H9 (cell line): ENCODE measurements around the gene TMEM154. TPM values are rescaled to one million over a fixed set of nuclear protein-coding genes. Genes with fewer than 3 reads are reported as not detected.

ENCODE experiments used
- DNase-seq: peaks from one replicate; pipeline ENCODE4 v3.0.0-alpha.2; 2017
- H2AFZ ChIP-seq: one replicate; pipeline ENCODE4 v1.6.1; 2013; ENCODE audit warnings: mild to moderate bottlenecking, low read length, control low read depth, moderate library complexity
- H2AK5ac ChIP-seq: 2 replicates; pipeline ENCODE4 v1.6.1; 2013; ENCODE audit warnings: low read length, control low read depth, mixed read lengths; ENCODE audit not compliant: insufficient read length
- H2BK120ac ChIP-seq: one replicate; pipeline ENCODE4 v1.6.1; 2013; ENCODE audit warnings: low read depth, mild to moderate bottlenecking, low read length, control low read depth, inconsistent platforms; ENCODE audit not compliant: poor library complexity, severe bottlenecking
- H2BK12ac ChIP-seq: 2 replicates; pipeline ENCODE4 v1.6.1; 2013; ENCODE audit warnings: low read length, control low read depth, mixed read lengths, low read depth; ENCODE audit not compliant: insufficient read length
- H2BK15ac ChIP-seq: 2 replicates; pipeline ENCODE4 v1.6.1; 2013; ENCODE audit warnings: low read depth, low read length, control low read depth
- H2BK20ac ChIP-seq: one replicate; pipeline ENCODE4 v1.6.1; 2013; ENCODE audit warnings: low read depth, mild to moderate bottlenecking, low read length, control low read depth, inconsistent platforms; ENCODE audit not compliant: poor library complexity, severe bottlenecking
- H2BK5ac ChIP-seq: 2 replicates; pipeline ENCODE4 v1.6.1; 2013; ENCODE audit warnings: low read length, control low read depth, mixed read lengths; ENCODE audit not compliant: insufficient read length
- H3K14ac ChIP-seq: 2 replicates; pipeline ENCODE4 v1.6.1; 2013; ENCODE audit warnings: low read length, control low read depth; ENCODE audit not compliant: insufficient read depth
- H3K18ac ChIP-seq: 2 replicates; pipeline ENCODE4 v1.6.1; 2013; ENCODE audit warnings: low read depth, mild to moderate bottlenecking, mixed read lengths, low read length, control low read depth; ENCODE audit not compliant: insufficient read length
- H3K23ac ChIP-seq: 2 replicates; pipeline ENCODE4 v1.6.1; 2013; ENCODE audit warnings: low read length, control low read depth, mixed read lengths, low read depth; ENCODE audit not compliant: insufficient read length
- H3K23me2 ChIP-seq: 2 replicates; pipeline ENCODE4 v1.6.1; 2013; ENCODE audit warnings: low read depth, mild to moderate bottlenecking, mixed read lengths, low read length, control low read depth; ENCODE audit not compliant: insufficient read length, poor library complexity, severe bottlenecking
- H3K27ac ChIP-seq: 2 replicates; pipeline ENCODE4 v1.5.1; 2013; ENCODE audit warnings: low read length, control low read depth, mixed read lengths, low read depth; ENCODE audit not compliant: insufficient read length
- H3K27me3 ChIP-seq: 2 replicates; pipeline ENCODE4 v1.6.1; 2013; ENCODE audit warnings: low read length, control low read depth, inconsistent platforms; ENCODE audit not compliant: insufficient read depth
- H3K4ac ChIP-seq: 2 replicates; pipeline ENCODE4 v1.6.1; 2013; ENCODE audit warnings: low read depth, mild to moderate bottlenecking, control low read depth, inconsistent platforms, low read length, moderate library complexity
- H3K4me1 ChIP-seq: 2 replicates; pipeline ENCODE4 v1.6.1; 2013; ENCODE audit warnings: low read length, control low read depth, inconsistent platforms; ENCODE audit not compliant: insufficient read depth
- H3K4me2 ChIP-seq: 2 replicates; pipeline ENCODE4 v1.6.1; 2013; ENCODE audit warnings: low read length, control low read depth, mixed read lengths; ENCODE audit not compliant: insufficient read length, insufficient read depth
- H3K56ac ChIP-seq: 2 replicates; pipeline ENCODE4 v1.6.1; 2013; ENCODE audit warnings: low read depth, mild to moderate bottlenecking, mixed read lengths, low read length, control low read depth; ENCODE audit not compliant: insufficient read length
- H3K79me1 ChIP-seq: 2 replicates; pipeline ENCODE4 v1.6.1; 2013; ENCODE audit warnings: low read depth, mild to moderate bottlenecking, moderate library complexity, low read length, control low read depth, inconsistent platforms; ENCODE audit not compliant: insufficient read depth, poor library complexity, severe bottlenecking
- H3K79me2 ChIP-seq: 2 replicates; pipeline ENCODE4 v1.6.1; 2013; ENCODE audit warnings: low read length, control low read depth, inconsistent platforms; ENCODE audit not compliant: insufficient read depth
- H3K9ac ChIP-seq: 2 replicates; pipeline ENCODE4 v1.6.1; 2013; ENCODE audit warnings: low read length, control low read depth, mixed read lengths; ENCODE audit not compliant: insufficient read length; ENCODE audit errors: extremely low read depth
- H3K9me3 ChIP-seq: one replicate; pipeline ENCODE4 v1.6.1; 2013; ENCODE audit warnings: low read depth, low read length, inconsistent platforms; ENCODE audit not compliant: control insufficient read depth
- H3T11ph ChIP-seq: one replicate; pipeline ENCODE4 v1.6.1; 2013; ENCODE audit warnings: mild to moderate bottlenecking, low read length, control low read depth, inconsistent platforms
- H4K20me1 ChIP-seq: one replicate; pipeline ENCODE4 v1.6.1; 2013; ENCODE audit not compliant: control insufficient read depth, insufficient read length, insufficient read depth
- H4K5ac ChIP-seq: 2 replicates; pipeline ENCODE4 v1.6.1; 2013; ENCODE audit warnings: low read depth, mild to moderate bottlenecking, mixed read lengths, low read length, control low read depth; ENCODE audit not compliant: insufficient read length
- H4K8ac ChIP-seq: replicated peaks from 2 replicates; pipeline ENCODE4 v1.6.1; 2013; ENCODE audit warnings: low read length, control low read depth, mixed read lengths, low read depth; ENCODE audit not compliant: insufficient read length
- H4K91ac ChIP-seq: 2 replicates; pipeline ENCODE4 v1.6.1; 2013; ENCODE audit warnings: low read depth, mild to moderate bottlenecking, moderate library complexity, mixed read lengths, low read length, control low read depth; ENCODE audit not compliant: insufficient read length
- H3K27ac Mint-ChIP-seq, 3 experiments: 2 replicates in 2 of 3; 3 replicates in 1 of 3; pipeline ENCODE4 v1.8.0; 2020 to 2021; ENCODE audit warnings: mixed read lengths in 3 of 3, mild to moderate bottlenecking in 1 of 3, moderate library complexity in 1 of 3
- H3K27me3 Mint-ChIP-seq: 2 replicates; pipeline ENCODE4 v1.8.0; 2021; ENCODE audit warnings: low read depth, mild to moderate bottlenecking, moderate library complexity, mixed read lengths
- H3K36me3 Mint-ChIP-seq, 3 experiments: 2 replicates in 2 of 3; 3 replicates in 1 of 3; pipeline ENCODE4 v1.8.0; 2020 to 2021; ENCODE audit warnings: low read depth in 3 of 3, mixed read lengths in 3 of 3; ENCODE audit not compliant: insufficient read depth in 1 of 3
- H3K4me1 Mint-ChIP-seq, 2 experiments: 2 replicates each; pipeline ENCODE4 v1.8.0; 2020; ENCODE audit warnings: mixed read lengths in 2 of 2
- H3K4me3 Mint-ChIP-seq, 2 experiments: 2 replicates in 1 of 2; 3 replicates in 1 of 2; pipeline ENCODE4 v1.8.0; 2020 to 2021; ENCODE audit warnings: mild to moderate bottlenecking in 2 of 2, mixed read lengths in 2 of 2, moderate library complexity in 1 of 2
- H3K9me3 Mint-ChIP-seq, 2 experiments: 2 replicates in 1 of 2; 3 replicates in 1 of 2; pipeline ENCODE4 v1.8.0; 2020; ENCODE audit warnings: mild to moderate bottlenecking in 2 of 2, mixed read lengths in 2 of 2, moderate library complexity in 1 of 2
- WGBS: extraction: QIAGEN DNeasy Blood & Tissue Kit; methylation state at CpG from one replicate; pipeline ENCODE4 v1.1.7; 2013; ENCODE audit warnings: missing lambda C conversion rate, low lambda C conversion rate, mixed read lengths; ENCODE audit not compliant: insufficient read length; ENCODE audit errors: extremely low coverage; 5-methylcytosine and 5-hydroxymethylcytosine counted together
- total RNA-seq: library from RNA; stranded (reverse); gene quantifications from 2 replicates; pipeline ENCODE4 v1.2.1, GENCODE V29; 2021
- TF ChIP-seq, protein P1 (sequence below): fragments of 200-600 bp; sonication (generic); conservative IDR thresholded peaks from 3 replicates; pipeline ENCODE4 v1.8.0; 2021; ENCODE audit warnings: antibody characterized with exemption, mild to moderate bottlenecking

The TMEM154 gene
- total RNA-seq, 1 experiment from 2014 or later: 1.7 TPM

DNA sequence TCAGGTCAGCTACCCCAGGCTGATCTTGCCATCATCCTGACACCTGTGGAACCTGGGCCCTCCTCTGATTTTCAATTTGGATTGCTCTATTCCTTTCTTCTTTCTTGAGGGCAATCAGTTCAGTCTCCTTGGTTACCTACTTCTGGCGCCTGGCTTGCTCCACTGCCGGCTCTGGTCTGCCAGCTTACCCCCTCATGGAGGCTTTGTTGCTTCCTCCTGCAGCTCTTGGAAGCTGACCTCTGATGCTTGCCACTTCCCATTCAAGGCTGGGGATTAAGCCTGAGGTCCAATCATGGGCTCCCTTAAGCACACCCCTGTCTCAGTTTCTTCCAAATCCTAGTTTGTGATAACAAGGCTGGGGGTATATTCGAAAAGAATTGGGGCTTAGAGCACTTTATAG lies 5.4 kb downstream of the TMEM154 start:
- Mint-ChIP-seq H3K27ac (no peak overlapping the region), H3K27me3 (peaks cover 8% of the 10 kb centered on the region), H3K4me3 (no peak overlapping the region), H3K9me3 (no peaks in the 10 kb centered on the region), H3K36me3 (no peaks in the 10 kb centered on the region), H3K4me1 (peaks cover 25 to 34% of the 10 kb centered on the region in 2 experiments)
- Histone ChIP-seq H2BK15ac (no peak overlapping the region), H3K14ac (no peak overlapping the region; the same call in 1 of the 2 replicates), H2AK5ac (no peak overlapping the region), H2BK5ac (no peak overlapping the region), H3K4me1 (peaks cover 2% of the 10 kb centered on the region; the same call in 1 of the 2 replicates), H3K9me3 (no peaks in the 10 kb centered on the region), H4K5ac (no peak overlapping the region), H4K91ac (no peak overlapping the region), H3K4me2 (no peak overlapping the region), H2BK12ac (no peak overlapping the region), H3K79me1 (no peaks in the 10 kb centered on the region), H3K23ac (no peak overlapping the region), H4K20me1 (no peaks in the 10 kb centered on the region), H3K9ac (no peak overlapping the region), H3K23me2 (no peaks in the 10 kb centered on the region), H2BK20ac (no peak overlapping the region), H3K56ac (no peak overlapping the region), H3K79me2 (no peaks in the 10 kb centered on the region), H3K27me3 (no peaks in the 10 kb centered on the region), H3K27ac (no peak overlapping the region), H2AFZ (no peak overlapping the region), H3T11ph (no peak overlapping the region), H3K4ac (no peak overlapping the region), H4K8ac (no peak overlapping the region), H3K18ac (no peak overlapping the region), H2BK120ac (no peak overlapping the region)
- WGBS: no CpG with 5 or more reads among the region's 3 CpGs
- TF ChIP-seq, protein P1, sequence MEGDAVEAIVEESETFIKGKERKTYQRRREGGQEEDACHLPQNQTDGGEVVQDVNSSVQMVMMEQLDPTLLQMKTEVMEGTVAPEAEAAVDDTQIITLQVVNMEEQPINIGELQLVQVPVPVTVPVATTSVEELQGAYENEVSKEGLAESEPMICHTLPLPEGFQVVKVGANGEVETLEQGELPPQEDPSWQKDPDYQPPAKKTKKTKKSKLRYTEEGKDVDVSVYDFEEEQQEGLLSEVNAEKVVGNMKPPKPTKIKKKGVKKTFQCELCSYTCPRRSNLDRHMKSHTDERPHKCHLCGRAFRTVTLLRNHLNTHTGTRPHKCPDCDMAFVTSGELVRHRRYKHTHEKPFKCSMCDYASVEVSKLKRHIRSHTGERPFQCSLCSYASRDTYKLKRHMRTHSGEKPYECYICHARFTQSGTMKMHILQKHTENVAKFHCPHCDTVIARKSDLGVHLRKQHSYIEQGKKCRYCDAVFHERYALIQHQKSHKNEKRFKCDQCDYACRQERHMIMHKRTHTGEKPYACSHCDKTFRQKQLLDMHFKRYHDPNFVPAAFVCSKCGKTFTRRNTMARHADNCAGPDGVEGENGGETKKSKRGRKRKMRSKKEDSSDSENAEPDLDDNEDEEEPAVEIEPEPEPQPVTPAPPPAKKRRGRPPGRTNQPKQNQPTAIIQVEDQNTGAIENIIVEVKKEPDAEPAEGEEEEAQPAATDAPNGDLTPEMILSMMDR: no peak
- no peak for DNase-seq
